ENCODE results near the gene CSNK2A2. TPM values are rescaled to one million over a fixed set of nuclear protein-coding genes. Genes with fewer than 3 reads are reported as not detected.
A peak's percentile ranks its signal among the peaks of the same experiment; 100 is the strongest.

CSNK2A2 gene
- total and polyA plus RNA-seq, 10 of the 15 experiments (the other 5 are each of a cell fraction or from before 2014, with no cell fraction given), result 17.4 to 79.1 (median 29.4) TPM

DNA sequence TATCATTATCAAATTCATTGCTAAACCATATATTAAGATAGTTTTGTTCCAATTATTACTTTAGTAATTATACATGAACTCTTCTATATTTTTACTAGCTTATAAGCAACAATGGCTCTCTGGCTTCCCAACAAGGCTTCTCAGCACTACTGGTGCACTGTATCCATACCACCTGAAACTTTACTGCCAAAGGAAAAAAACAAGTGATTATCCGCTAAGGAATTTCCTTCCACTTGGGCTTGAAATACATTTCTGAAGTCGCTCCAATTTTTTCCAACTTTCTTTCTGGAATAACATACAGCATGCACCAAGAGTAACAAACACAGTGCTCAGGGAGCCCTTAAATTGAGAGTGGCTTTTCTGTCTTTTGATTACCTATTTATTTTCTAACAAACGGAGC is 2.1 kb downstream of the CSNK2A2 start:
- Histone ChIP-seq H2AFZ (ENCODE audit: control insufficient read depth, low read depth, low read length) (no peak overlapping the region), H3K4me2 (ENCODE audit: control insufficient read depth, insufficient read depth) (peak overlapping the region; percentile 92; the same call in 1 of the 2 replicates), H3K9ac (ENCODE audit: control insufficient read depth, insufficient read depth, low read length) (no peak overlapping the region), H3K4me1 (ENCODE audit: control insufficient read depth, insufficient read depth, low read length) (peaks cover 4% of the 10 kb centered on the region), H3K27me3 (replicated peaks in 1 of 2; ENCODE audit: control insufficient read depth in 2 of 2, insufficient read depth in 2 of 2, low read length in 1 of 2) (no peaks in the 10 kb centered on the region), H3K36me3 (ENCODE audit: control insufficient read depth in 2 of 2, insufficient read depth in 2 of 2, low read length in 1 of 2) (peaks cover 2 to 10% of the 10 kb centered on the region in 2 experiments; a peak in 3 of 4 replicates), H3K4me3 (peak overlapping the region; percentile 95), H4K20me1 (ENCODE audit: control insufficient read depth, insufficient read depth) (no peaks in the 10 kb centered on the region), H3K9me3 (replicated peaks; ENCODE audit: control insufficient read depth, insufficient read depth, low read length) (no peaks in the 10 kb centered on the region), H3K79me2 (ENCODE audit: control insufficient read depth, insufficient read depth, low read length) (peaks cover 34% of the 10 kb centered on the region), H3K27ac (ENCODE audit: control insufficient read depth, insufficient read depth) (no peak overlapping the region)
- ATAC-seq (no peak), FAIRE-seq (no peak), DNase-seq (ENCODE audit: low read depth, low spot score) (no peak)
- ChIA-PET SMC1A (ENCODE audit: uncharacterized antibody, unreplicated experiment) (interaction anchor here (0.8 to 5.3 kb wide), 10 partner anchors 12 to 174 kb away, joined by 3 to 35 read pairs (median 8); a partner anchor contains a TSS), CTCF (interaction anchor here (1.2 to 3.5 kb wide), 12 partner anchors 18 to 177 kb away, joined by 3 to 30 read pairs (median 5); a partner anchor contains a TSS), RAD21 (ENCODE audit: unreplicated experiment) (interaction anchor here (0.7 to 5.0 kb wide), 9 partner anchors 14 to 173 kb away, joined by 3 to 34 read pairs (median 3); a partner anchor contains a TSS), POLR2A (interaction anchor here (0.6 to 2.4 kb wide), 3 partner anchors 15 to 407 kb away, joined by 3 to 9 read pairs (median 5); no protein-coding TSS in a partner anchor)
- TF ChIP-seq NFYA (IDR thresholded peaks at IDR 0.05; ENCODE audit: borderline replicate concordance, low read depth, low read length) (no peak), SREBF1 (IDR thresholded peaks at IDR 0.05; ENCODE audit: low read length) (no peak), CHD4 (IDR thresholded peaks at IDR 0.05) (no peak), BRCA1 (IDR thresholded peaks at IDR 0.05; ENCODE audit: low read depth, low read length) (no peak), FOXK2 (IDR thresholded peaks at IDR 0.05) (no peak), STAT1 (conservative IDR thresholded peaks at IDR 0.05) (no peak), ASH2L (IDR thresholded peaks at IDR 0.05; ENCODE audit: borderline replicate concordance, low read depth) (no peak), CREM (IDR thresholded peaks at IDR 0.05; ENCODE audit: low read depth) (no peak), NR2C1 (IDR thresholded peaks at IDR 0.05) (no peak), BCLAF1 (IDR thresholded peaks at IDR 0.05) (no peak), ZSCAN29 (IDR thresholded peaks at IDR 0.05) (no peak), ZNF217 (IDR thresholded peaks at IDR 0.05) (no peak), SUZ12 (IDR thresholded peaks at IDR 0.05; ENCODE audit: unreplicated experiment) (no peak), JUNB (IDR thresholded peaks at IDR 0.05) (no peak)
- TF ChIP-seq, protein P1, sequence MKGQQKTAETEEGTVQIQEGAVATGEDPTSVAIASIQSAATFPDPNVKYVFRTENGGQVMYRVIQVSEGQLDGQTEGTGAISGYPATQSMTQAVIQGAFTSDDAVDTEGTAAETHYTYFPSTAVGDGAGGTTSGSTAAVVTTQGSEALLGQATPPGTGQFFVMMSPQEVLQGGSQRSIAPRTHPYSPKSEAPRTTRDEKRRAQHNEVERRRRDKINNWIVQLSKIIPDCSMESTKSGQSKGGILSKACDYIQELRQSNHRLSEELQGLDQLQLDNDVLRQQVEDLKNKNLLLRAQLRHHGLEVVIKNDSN (IDR thresholded peaks at IDR 0.05; ENCODE audit: borderline replicate concordance, extremely low read length, insufficient read depth, low read depth, low read length), result no peak
- TF ChIP-seq, protein P2, sequence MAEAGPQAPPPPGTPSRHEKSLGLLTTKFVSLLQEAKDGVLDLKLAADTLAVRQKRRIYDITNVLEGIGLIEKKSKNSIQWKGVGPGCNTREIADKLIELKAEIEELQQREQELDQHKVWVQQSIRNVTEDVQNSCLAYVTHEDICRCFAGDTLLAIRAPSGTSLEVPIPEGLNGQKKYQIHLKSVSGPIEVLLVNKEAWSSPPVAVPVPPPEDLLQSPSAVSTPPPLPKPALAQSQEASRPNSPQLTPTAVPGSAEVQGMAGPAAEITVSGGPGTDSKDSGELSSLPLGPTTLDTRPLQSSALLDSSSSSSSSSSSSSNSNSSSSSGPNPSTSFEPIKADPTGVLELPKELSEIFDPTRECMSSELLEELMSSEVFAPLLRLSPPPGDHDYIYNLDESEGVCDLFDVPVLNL (IDR thresholded peaks at IDR 0.05; ENCODE audit: low read depth, low read length), result no peak
- TF ChIP-seq, protein P3, sequence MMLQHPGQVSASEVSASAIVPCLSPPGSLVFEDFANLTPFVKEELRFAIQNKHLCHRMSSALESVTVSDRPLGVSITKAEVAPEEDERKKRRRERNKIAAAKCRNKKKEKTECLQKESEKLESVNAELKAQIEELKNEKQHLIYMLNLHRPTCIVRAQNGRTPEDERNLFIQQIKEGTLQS (IDR thresholded peaks at IDR 0.05; ENCODE audit: borderline replicate concordance, extremely low read depth, low read depth, low read length), result no peak
- BruUV-seq (replicated peaks), result no TSS peak
- intact Hi-C loops (cut with micrococcal nuclease; ENCODE audit: unreplicated experiment) (loop anchor here (2.0 to 10.0 kb wide), 3 partner anchors 47 to 171 kb away; partner anchors contain the start of gene MMP15), in situ Hi-C loops (cut with MboI) (no loop called here)
- 98% methylated on average over 3 of the region's 3 CpGs for WGBS (ENCODE audit: insufficient coverage, insufficient replicate concordance, low lambda C conversion rate, missing lambda C conversion rate)

Data from GM12878 (cell line).